Lower leg skin (tissue), 4 donors: Measurements from ENCODE around the gene CPLANE1. TPM values are rescaled to one million over a fixed set of nuclear protein-coding genes. Genes with fewer than 3 reads are reported as not detected.

Experiments
- DNase-seq, 2 donors: peaks; one replicate each; pipeline ENCODE4 v3.0.0-alpha.2; 2019; ENCODE audit warnings: low spot score in 2 of 2
- H3K4me3 ChIP-seq: fragments of 200-600 bp; sonication (generic); 2 replicates; pipeline ENCODE4 v1.5.1; 2017; ENCODE audit warnings: mild to moderate bottlenecking, low read depth; ENCODE audit not compliant: poor library complexity, severe bottlenecking
- POLR2A ChIP-seq, 2 donors: fragments of 450-650 bp; IDR thresholded peaks; one replicate each; pipeline ENCODE4 v1.6.1; 2016 to 2017; ENCODE audit warnings: antibody characterized with exemption in 2 of 2, mild to moderate bottlenecking in 1 of 2, moderate library complexity in 1 of 2
- WGBS, 2 donors: methylation state at CpG; one replicate each; pipeline ENCODE4 v1.1.5; 2018; 5-methylcytosine and 5-hydroxymethylcytosine counted together
- intact Hi-C: fragments of 100-400 bp; cut with DNase I; formaldehyde crosslinking; loops from one replicate; pipeline ENCODE4 v1.15.0; 2023; ENCODE audit warnings: low total_unique reads
- total RNA-seq, 4 donors: library from RNA; depleted of rRNA; stranded (reverse); fragments of >200 nt; gene quantifications; one replicate each; pipeline ENCODE4 v1.1.0, GENCODE V29; 2016
- TF ChIP-seq, protein P1 (sequence below), 3 donors: fragments of 450-650 bp; IDR thresholded peaks; one replicate each; pipeline ENCODE4 v1.5.1; 2016; ENCODE audit warnings: antibody characterized with exemption in 3 of 3, mild to moderate bottlenecking in 3 of 3, moderate library complexity in 2 of 3

CPLANE1 gene
- total RNA-seq, 4 donors from 2014 or later: 6.4 to 12.0 (median 9.7) TPM

- intact Hi-C loops: no loop called here
- no peak for DNase-seq
- H3K4me3 ChIP-seq: no peak overlapping the region
- 95 to 97% methylated on average over 2 of the region's 2 CpGs for WGBS, 2 donors
- TF ChIP-seq POLR2A (IDR thresholded peaks at IDR 0.05): no peak
- TF ChIP-seq, protein P1, sequence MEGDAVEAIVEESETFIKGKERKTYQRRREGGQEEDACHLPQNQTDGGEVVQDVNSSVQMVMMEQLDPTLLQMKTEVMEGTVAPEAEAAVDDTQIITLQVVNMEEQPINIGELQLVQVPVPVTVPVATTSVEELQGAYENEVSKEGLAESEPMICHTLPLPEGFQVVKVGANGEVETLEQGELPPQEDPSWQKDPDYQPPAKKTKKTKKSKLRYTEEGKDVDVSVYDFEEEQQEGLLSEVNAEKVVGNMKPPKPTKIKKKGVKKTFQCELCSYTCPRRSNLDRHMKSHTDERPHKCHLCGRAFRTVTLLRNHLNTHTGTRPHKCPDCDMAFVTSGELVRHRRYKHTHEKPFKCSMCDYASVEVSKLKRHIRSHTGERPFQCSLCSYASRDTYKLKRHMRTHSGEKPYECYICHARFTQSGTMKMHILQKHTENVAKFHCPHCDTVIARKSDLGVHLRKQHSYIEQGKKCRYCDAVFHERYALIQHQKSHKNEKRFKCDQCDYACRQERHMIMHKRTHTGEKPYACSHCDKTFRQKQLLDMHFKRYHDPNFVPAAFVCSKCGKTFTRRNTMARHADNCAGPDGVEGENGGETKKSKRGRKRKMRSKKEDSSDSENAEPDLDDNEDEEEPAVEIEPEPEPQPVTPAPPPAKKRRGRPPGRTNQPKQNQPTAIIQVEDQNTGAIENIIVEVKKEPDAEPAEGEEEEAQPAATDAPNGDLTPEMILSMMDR (IDR thresholded peaks at IDR 0.05): no peak
These were observed 50.3 kb downstream of the CPLANE1 start for GRCh38 chr5:37198842-37199241.

DNA sequence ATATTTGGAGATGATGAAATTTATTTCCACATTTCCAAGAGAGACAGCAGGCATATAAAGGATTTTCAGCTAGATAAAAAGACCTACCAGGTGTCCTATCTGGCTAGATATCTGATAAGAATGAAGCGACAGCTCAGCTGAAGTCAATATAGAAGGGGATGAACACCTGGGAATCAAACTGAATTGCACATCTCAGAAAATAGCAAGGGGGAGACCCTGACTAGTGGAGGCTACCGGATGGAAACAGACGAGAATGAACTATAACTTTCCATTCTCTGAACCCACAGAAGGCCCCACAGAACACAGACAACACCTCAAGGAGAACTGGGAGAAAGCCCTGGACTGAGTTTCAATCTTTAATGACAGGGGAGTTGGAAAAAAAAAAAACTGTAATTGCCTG, 51.1 kb downstream of the CPLANE1 start:
- 88 to 91% methylated on average over 3 of the region's 3 CpGs for WGBS, 2 donors
- intact Hi-C loops: no loop called here
- no peak for DNase-seq
- H3K4me3 ChIP-seq: no peak overlapping the region
- TF ChIP-seq, protein P1 (IDR thresholded peaks at IDR 0.05): no peak
- TF ChIP-seq POLR2A (IDR thresholded peaks at IDR 0.05): no peak

DNA sequence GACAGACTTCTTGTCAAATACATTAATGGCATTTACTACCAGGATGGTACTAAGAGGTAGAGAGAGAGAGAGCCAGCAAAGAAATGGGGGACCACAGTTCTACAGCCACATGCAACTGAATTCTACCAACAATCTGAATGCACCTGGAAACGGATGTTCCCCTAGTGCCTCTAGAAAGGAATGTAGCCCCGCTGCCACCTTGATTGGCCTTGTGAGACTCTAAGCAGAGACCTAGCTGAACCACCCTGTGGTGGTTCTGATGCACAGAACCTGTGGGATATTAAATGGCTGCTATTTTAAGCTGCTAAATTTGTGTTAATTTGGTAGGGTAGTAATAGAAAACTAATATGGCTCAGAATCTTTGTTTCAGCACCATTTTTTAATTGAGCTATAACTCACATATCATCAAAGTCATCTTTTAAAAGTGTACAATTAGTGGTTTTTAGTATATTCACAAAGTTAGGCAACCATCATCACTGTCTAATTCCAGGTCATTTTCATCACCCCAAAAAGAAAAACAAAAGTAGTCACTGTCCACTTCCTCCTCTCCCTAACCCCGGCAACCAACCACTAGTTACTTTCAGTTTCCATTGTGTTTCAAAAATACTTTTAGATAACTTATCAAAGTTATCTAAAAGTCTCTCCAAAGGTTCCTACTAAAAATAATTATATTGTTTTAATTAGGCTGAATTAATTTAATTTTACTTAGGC, 51.7 kb downstream of the CPLANE1 start:
- WGBS, 2 donors: 85 to 86% methylated on average over 3 of the region's 3 CpGs
- no peak for TF ChIP-seq POLR2A (IDR thresholded peaks at IDR 0.05)
- TF ChIP-seq, protein P1 (IDR thresholded peaks at IDR 0.05): no peak
- no peak overlapping the region for H3K4me3 ChIP-seq
- no peak for DNase-seq
- intact Hi-C loops: no loop called here

DNA sequence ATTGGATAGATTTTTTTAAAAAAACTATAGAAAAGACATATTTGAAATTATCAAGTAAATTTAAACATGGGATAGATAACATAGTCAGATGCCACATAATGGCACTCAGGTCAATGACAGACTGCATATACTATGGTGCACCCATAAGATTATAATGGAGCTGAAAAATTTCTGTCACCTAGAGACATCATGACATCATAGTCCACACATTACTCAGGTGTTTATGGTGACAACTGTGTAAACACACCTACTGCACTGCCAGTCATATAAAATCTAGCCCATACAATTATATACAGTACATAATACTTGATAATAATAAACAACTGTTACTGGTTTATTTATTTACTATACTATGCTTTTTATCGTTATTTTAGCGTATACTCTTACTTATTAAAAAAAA, 58.6 kb downstream of the CPLANE1 start:
- TF ChIP-seq, protein P1 (IDR thresholded peaks at IDR 0.05): no peak
- DNase-seq: no peak
- 99 to 100% methylated on average over 2 of the region's 2 CpGs for WGBS, 2 donors
- intact Hi-C loops: no loop called here
- no peak overlapping the region for H3K4me3 ChIP-seq

DNA sequence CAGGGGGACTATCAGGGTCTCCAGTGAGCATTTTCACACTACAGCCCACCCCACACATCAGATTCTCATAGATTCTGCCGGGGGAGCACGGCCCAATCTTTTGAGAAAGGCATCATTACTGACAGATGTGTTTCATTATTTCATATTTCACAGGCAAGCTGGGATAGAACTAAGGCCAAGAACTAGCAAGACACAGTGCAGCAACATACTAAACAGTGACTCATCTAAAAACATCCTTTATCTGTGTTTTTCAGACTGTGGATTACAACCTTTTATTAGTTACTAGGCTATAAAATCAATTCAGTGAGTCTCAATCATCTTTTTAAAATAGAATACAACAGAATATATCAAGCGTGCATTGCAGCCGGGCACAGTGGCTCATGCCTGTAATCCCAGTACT, 59.8 kb downstream of the CPLANE1 start:
- DNase-seq: no peak
- TF ChIP-seq POLR2A (IDR thresholded peaks at IDR 0.05): no peak
- TF ChIP-seq, protein P1 (IDR thresholded peaks at IDR 0.05): no peak
- WGBS, 2 donors: 86 to 90% methylated on average over 4 of the region's 4 CpGs
- intact Hi-C loops: no loop called here
- no peak overlapping the region for H3K4me3 ChIP-seq

- TF ChIP-seq, protein P1 (IDR thresholded peaks at IDR 0.05): no peak
- TF ChIP-seq POLR2A (IDR thresholded peaks at IDR 0.05): no peak
- WGBS, 2 donors: 93 to 98% methylated on average over 3 of the region's 3 CpGs
- intact Hi-C loops: no loop called here
- H3K4me3 ChIP-seq: no peak overlapping the region
- no peak for DNase-seq
These were observed 61.7 kb downstream of the CPLANE1 start for GRCh38 chr5:37187465-37187977.
